HCT116 (cell line): Measurements from ENCODE around the gene APBB2. TPM values are rescaled to one million over a fixed set of nuclear protein-coding genes. Genes with fewer than 3 reads are reported as not detected.

ENCODE experiments used
- ATAC-seq: fragments of 200-7000 bp; cut with Tn5 transposase; 2 replicates; pipeline ENCODE4 v1.9.1; 2020; ENCODE audit warnings: mild to moderate bottlenecking, moderate library complexity
- BruUV-seq: library from RNA; stranded (reverse); fragments of 400-500 nt; replicated peaks from 2 replicates; lab custom pipeline; 2021; lab: Mats Ljungman, UMichigan
- CTCF ChIA-PET: fragments of 300-600 bp; sonication (Branson Sonifier 250); formaldehyde crosslinking; loops from one replicate; lab custom pipeline; 2021; ENCODE audit warnings: antibody characterized with exemption; lab: Charles Lee
- POLR2A ChIA-PET: fragments of 300-600, 350-600 bp; sonication (Branson Sonifier 250); formaldehyde crosslinking; loops from one replicate; lab custom pipeline; 2021; ENCODE audit warnings: antibody characterized with exemption; lab: Charles Lee
- RAD21 ChIA-PET, 2 experiments: fragments of 300-600 bp; sonication (Branson Sonifier 250); formaldehyde crosslinking; loops; one replicate each; lab custom pipeline; 2023; ENCODE audit warnings: low total read pairs in 2 of 2; ENCODE audit not compliant: uncharacterized antibody in 2 of 2, unreplicated experiment in 2 of 2, low non-redundant PET in 1 of 2; lab: Charles Lee
- DNase-seq: peaks from one replicate; pipeline ENCODE4 v3.0.0-alpha.2; 2010; ENCODE audit warnings: low read depth, low spot score
- H2AFZ ChIP-seq: fragments of 200-600 bp; shearing (Covaris generic), sonication (generic); 2 replicates; pipeline ENCODE4 v1.6.1; 2017; ENCODE audit warnings: low read depth, mixed run types, mixed read lengths, antibody characterized with exemption, low read length; ENCODE audit not compliant: poor library complexity, severe bottlenecking
- H3K27ac ChIP-seq: 2 replicates; pipeline ENCODE4 v1.5.1; 2012; ENCODE audit warnings: low read depth, low read length
- H3K27me3 ChIP-seq: fragments of 200-600 bp; sonication (generic); 2 replicates; pipeline ENCODE4 v1.6.1; 2016; ENCODE audit warnings: mixed run types, low read length, mixed read lengths; ENCODE audit not compliant: insufficient read depth
- H3K36me3 ChIP-seq, 2 experiments: fragments of 200-500 bp in 1 of 2; fragments of 200-600 bp in 1 of 2; sonication (Bioruptor generic) in 1 of 2; sonication (generic) in 1 of 2; 2 replicates each; pipeline versions ENCODE4 v1.5.1 to v1.6.1; 2014 to 2016; ENCODE audit warnings: low read length in 2 of 2, inconsistent platforms in 1 of 2, mixed read lengths in 1 of 2, mixed run types in 1 of 2; ENCODE audit not compliant: insufficient read depth in 2 of 2, control insufficient read depth in 1 of 2
- H3K4me1 ChIP-seq, 2 experiments: fragments of 200-600 bp in 1 of 2; sonication (generic) in 1 of 2; 2 replicates each; pipeline versions ENCODE4 v1.5.1 to v1.6.1; 2012 to 2017; ENCODE audit warnings: low read length in 2 of 2, inconsistent platforms in 1 of 2, mild to moderate bottlenecking in 1 of 2, mixed read lengths in 1 of 2, mixed run types in 1 of 2, moderate library complexity in 1 of 2; ENCODE audit not compliant: insufficient read depth in 2 of 2, control insufficient read depth in 1 of 2
- H3K4me2 ChIP-seq: fragments of 200-600 bp; sonication (generic); 2 replicates; pipeline ENCODE4 v1.6.1; 2017; ENCODE audit warnings: mixed run types, low read length, mixed read lengths
- H3K4me3 ChIP-seq, 2 experiments: fragments of 200-600 bp in 1 of 2; sonication (generic) in 1 of 2; replicated peaks in 1 of 2; 2 replicates each; pipeline ENCODE4 v1.5.1; 2011 to 2016; ENCODE audit warnings: low read length in 2 of 2, control low read depth in 1 of 2, low read depth in 1 of 2, mild to moderate bottlenecking in 1 of 2, mixed read lengths in 1 of 2, mixed run types in 1 of 2
- H3K79me2 ChIP-seq: fragments of 200-600 bp; sonication (generic); 2 replicates; pipeline ENCODE4 v1.6.1; 2017; ENCODE audit warnings: mild to moderate bottlenecking, mixed run types, low read length, moderate library complexity, mixed read lengths; ENCODE audit not compliant: insufficient read depth
- H3K9ac ChIP-seq: fragments of 200-600 bp; sonication (generic); 2 replicates; pipeline ENCODE4 v1.6.1; 2016; ENCODE audit warnings: low read length, mixed read lengths
- H3K9me2 ChIP-seq: fragments of 200-600 bp; sonication (generic), shearing (Covaris generic); 2 replicates; pipeline ENCODE4 v1.6.1; 2017; ENCODE audit warnings: mixed run types, mild to moderate bottlenecking, moderate library complexity; ENCODE audit not compliant: insufficient read depth
- H3K9me3 ChIP-seq, 2 experiments: fragments of 200-500 bp in 1 of 2; fragments of 200-600 bp in 1 of 2; sonication (Bioruptor generic) in 1 of 2; sonication (generic) in 1 of 2; 2 replicates each; pipeline ENCODE4 v1.6.1; 2014 to 2017; ENCODE audit warnings: low read length in 2 of 2, mixed read lengths in 2 of 2, inconsistent platforms in 1 of 2, low read depth in 1 of 2, mild to moderate bottlenecking in 1 of 2, mixed run types in 1 of 2, moderate library complexity in 1 of 2; ENCODE audit not compliant: control insufficient read depth in 1 of 2, insufficient read depth in 1 of 2
- H4K20me1 ChIP-seq: fragments of 200-600 bp; sonication (generic), shearing (Covaris generic); 2 replicates; pipeline ENCODE4 v1.6.1; 2017; ENCODE audit warnings: mixed run types, mild to moderate bottlenecking, moderate library complexity; ENCODE audit not compliant: insufficient read depth
- ATF3 ChIP-seq: IDR thresholded peaks from 2 replicates; pipeline ENCODE4 v1.6.1; 2012
- CBX3 ChIP-seq: IDR thresholded peaks from 2 replicates; pipeline ENCODE4 v1.6.1; 2012; ENCODE audit warnings: low read depth
- CEBPB ChIP-seq: IDR thresholded peaks from 2 replicates; pipeline ENCODE4 v1.6.1; 2012; ENCODE audit warnings: low read depth
- CTCF ChIP-seq, 3 experiments: fragments of 200-600 bp in 1 of 3; sonication (generic) in 1 of 3; IDR thresholded peaks in 2 of 3; conservative IDR thresholded peaks in 1 of 3; 2 replicates each; pipeline ENCODE4 v1.5.1; 2012 to 2017; ENCODE audit warnings: low read depth in 2 of 3, low read length in 2 of 3, antibody characterized with exemption in 1 of 3, borderline replicate concordance in 1 of 3, control low read depth in 1 of 3, mild to moderate bottlenecking in 1 of 3, mixed read lengths in 1 of 3, mixed run types in 1 of 3, moderate library complexity in 1 of 3; ENCODE audit not compliant: insufficient read depth in 1 of 3
- EGR1 ChIP-seq: IDR thresholded peaks from 2 replicates; pipeline ENCODE4 v1.6.1; 2012; ENCODE audit warnings: low read depth
- ELF1 ChIP-seq: IDR thresholded peaks from 2 replicates; pipeline ENCODE4 v1.6.1; 2012; ENCODE audit warnings: low read depth, borderline replicate concordance
- EZH2 ChIP-seq: fragments of 200-600 bp; sonication (generic); IDR thresholded peaks from 2 replicates; pipeline ENCODE4 v1.6.1; 2017; ENCODE audit warnings: antibody characterized with exemption, mixed run types
- MAX ChIP-seq: IDR thresholded peaks from 2 replicates; pipeline ENCODE4 v1.6.1; 2012
- SP1 ChIP-seq: IDR thresholded peaks from 2 replicates; pipeline ENCODE4 v1.6.1; 2012; ENCODE audit warnings: low read depth
- SRF ChIP-seq: IDR thresholded peaks from 2 replicates; pipeline ENCODE4 v1.6.1; 2012; ENCODE audit warnings: low read depth
- TCF7L2 ChIP-seq: IDR thresholded peaks from 2 replicates; pipeline ENCODE4 v1.7.0; 2011; ENCODE audit warnings: borderline replicate concordance, inconsistent platforms; ENCODE audit not compliant: insufficient read depth, insufficient read length; ENCODE audit errors: extremely low read depth
- YY1 ChIP-seq: IDR thresholded peaks from 2 replicates; pipeline ENCODE4 v1.6.1; 2011; ENCODE audit warnings: low read length, low read depth, moderate library complexity, mild to moderate bottlenecking; ENCODE audit not compliant: insufficient replicate concordance; ENCODE audit errors: extremely low read depth
- ZNF274 ChIP-seq: fragments of 200-500 bp; sonication (Bioruptor generic); IDR thresholded peaks from 2 replicates; pipeline ENCODE4 v1.6.1; 2014; ENCODE audit warnings: mild to moderate bottlenecking, low read depth, low read length, inconsistent platforms
- intact Hi-C: fragments of 100-400 bp; cut with micrococcal nuclease; formaldehyde crosslinking; loops from 2 replicates; pipeline ENCODE4 v1.10.0; 2022
- total RNA-seq: library from RNA; stranded (reverse); gene quantifications from one replicate; pipeline ENCODE4 v1.2.1, GENCODE V29; 2021; ENCODE audit not compliant: unreplicated experiment
- TF ChIP-seq, protein P1 (sequence below): IDR thresholded peaks from 2 replicates; pipeline ENCODE4 v1.6.1; 2011; ENCODE audit warnings: mild to moderate bottlenecking, low read length, moderate library complexity; ENCODE audit not compliant: insufficient replicate concordance; ENCODE audit errors: extremely low read depth

The APBB2 gene
- total RNA-seq, 1 experiment from 2014 or later: 72.5 TPM

DNA sequence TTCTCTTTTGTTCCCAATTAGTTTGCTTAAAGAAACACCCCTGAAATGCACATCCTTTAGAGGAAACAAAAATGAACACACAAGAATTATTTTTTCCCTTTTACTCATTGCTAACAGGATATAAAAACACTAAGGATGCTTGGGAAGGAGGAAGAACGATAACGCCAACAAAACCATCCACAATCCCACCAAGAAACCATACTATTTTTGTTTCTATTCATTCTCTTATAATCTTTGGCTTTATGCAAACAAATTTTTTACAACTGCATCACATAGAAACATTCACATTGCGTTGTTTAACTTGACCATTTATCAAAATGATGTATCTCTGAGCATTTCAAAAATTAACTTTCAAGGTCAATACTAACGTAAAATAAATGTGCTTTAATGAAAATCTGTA is 12.0 kb downstream of the APBB2 start (continued):
- TF ChIP-seq ELF1 (no peak), SRF (no peak), MAX (no peak)

DNA sequence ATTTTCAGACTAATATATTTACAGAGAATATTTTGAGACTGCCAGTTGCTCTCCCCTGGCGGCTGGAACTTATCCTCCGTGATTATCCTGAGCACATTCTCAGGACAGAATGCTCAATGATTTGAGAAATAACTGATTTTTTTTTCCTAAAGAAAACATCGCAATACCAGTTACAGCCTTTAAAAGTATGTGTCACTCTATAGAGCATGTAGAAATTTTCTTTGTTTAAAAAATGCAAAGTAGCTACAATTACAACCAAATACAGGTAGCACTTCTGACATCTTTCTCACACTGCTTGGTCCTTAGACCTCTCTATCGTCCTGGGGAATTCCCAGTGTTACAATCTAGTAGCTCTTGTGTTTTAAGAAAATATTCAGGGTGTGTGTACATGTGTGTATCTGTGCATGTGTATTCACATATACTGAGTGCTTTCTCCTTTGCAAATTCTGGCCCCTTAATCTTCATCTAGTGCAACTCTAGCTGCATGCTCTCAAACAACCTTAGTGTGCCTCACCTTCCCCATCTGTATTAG is 13.8 kb downstream of the APBB2 start:
- TF ChIP-seq ELF1: no peak
- TF ChIP-seq, protein P1, sequence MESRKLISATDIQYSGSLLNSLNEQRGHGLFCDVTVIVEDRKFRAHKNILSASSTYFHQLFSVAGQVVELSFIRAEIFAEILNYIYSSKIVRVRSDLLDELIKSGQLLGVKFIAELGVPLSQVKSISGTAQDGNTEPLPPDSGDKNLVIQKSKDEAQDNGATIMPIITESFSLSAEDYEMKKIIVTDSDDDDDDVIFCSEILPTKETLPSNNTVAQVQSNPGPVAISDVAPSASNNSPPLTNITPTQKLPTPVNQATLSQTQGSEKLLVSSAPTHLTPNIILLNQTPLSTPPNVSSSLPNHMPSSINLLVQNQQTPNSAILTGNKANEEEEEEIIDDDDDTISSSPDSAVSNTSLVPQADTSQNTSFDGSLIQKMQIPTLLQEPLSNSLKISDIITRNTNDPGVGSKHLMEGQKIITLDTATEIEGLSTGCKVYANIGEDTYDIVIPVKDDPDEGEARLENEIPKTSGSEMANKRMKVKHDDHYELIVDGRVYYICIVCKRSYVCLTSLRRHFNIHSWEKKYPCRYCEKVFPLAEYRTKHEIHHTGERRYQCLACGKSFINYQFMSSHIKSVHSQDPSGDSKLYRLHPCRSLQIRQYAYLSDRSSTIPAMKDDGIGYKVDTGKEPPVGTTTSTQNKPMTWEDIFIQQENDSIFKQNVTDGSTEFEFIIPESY: no peak
- TF ChIP-seq SRF: no peak
- no peak for TF ChIP-seq EGR1
- no peak for TF ChIP-seq EZH2
- TF ChIP-seq CBX3: no peak
- TF ChIP-seq CTCF (IDR thresholded peaks at IDR 0.05 in 2 of 3, conservative IDR thresholded peaks at IDR 0.05 in 1 of 3; ENCODE audit: borderline replicate concordance in 1 of 3, insufficient read depth in 1 of 3, low read depth in 2 of 3, low read length in 2 of 3): no peak
- no peak for TF ChIP-seq MAX
- no peak for TF ChIP-seq CEBPB
- no peak for TF ChIP-seq SP1
- TF ChIP-seq TCF7L2: no peak
- TF ChIP-seq ZNF274: no peak
- no peak for TF ChIP-seq ATF3
- no peak for TF ChIP-seq YY1
- TF ChIP-seq, all 23 proteins: peak for 0
- H4K20me1 ChIP-seq: peaks cover 24% of the 10 kb centered on the region; the same call in 1 of the 2 replicates
- intact Hi-C loops: no loop called here
- no peak for ATAC-seq
- POLR2A ChIA-PET: no interaction called here
- no peak overlapping the region for H3K4me2 ChIP-seq
- H3K27ac ChIP-seq: no peak overlapping the region
- RAD21 ChIA-PET: no interaction called here
- no peaks in the 10 kb centered on the region for H3K27me3 ChIP-seq
- no TSS peak for BruUV-seq
- H3K9me2 ChIP-seq: no peaks in the 10 kb centered on the region
- H3K79me2 ChIP-seq: peaks cover 100% of the 10 kb centered on the region
- H3K36me3 ChIP-seq: no peaks in the 10 kb centered on the region
- H3K4me1 ChIP-seq: peaks cover 16 to 32% of the 10 kb centered on the region in 2 experiments
- no peaks in the 10 kb centered on the region for H3K9me3 ChIP-seq
- CTCF ChIA-PET: no interaction called here
- no peak for DNase-seq
- H3K9ac ChIP-seq: no peak overlapping the region
- H3K4me3 ChIP-seq: no peak overlapping the region
- H2AFZ ChIP-seq: no peak overlapping the region
